Measurements from ENCODE around the gene APOBEC3A.
"Not testable (repeated sequence)": the region's sequence is repeated elsewhere in the genome, so short reads cannot be mapped to it uniquely, and the experiment has no call there.

The APOBEC3A gene

DNA sequence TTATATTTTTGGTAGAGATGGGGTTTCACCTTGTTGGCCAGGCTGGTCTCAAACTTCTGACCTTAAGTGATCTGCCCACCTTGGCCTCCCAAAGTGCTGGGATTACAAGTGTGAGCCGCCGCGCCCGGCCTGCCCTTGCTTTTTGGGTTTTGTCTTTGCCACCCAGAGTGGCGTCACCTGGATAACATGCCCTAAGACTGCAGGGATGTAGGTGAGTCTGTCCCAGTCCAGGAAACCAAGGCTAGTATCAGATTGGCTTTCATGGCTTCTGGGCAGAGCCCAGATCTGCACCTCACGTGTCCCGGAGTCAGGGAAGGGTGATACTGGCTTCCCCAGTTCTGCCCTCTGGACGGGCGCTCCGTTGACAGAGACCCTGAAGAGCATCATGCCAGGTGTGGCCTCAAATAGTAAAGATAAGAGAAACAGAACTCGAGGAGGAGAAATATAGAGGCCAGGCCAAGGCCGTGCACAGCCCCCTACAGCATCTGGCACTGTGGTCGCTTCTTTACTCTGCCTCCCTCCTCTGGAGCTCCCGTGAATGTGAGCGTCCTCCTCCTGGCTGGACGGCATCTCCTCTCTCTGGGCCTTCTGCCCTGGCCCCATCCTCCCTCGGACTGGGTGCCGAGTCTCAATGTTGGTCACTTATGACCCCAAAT lies 16.9 kb downstream of the APOBEC3A start:
- TF ChIP-seq ESRRG (CRISPR knock-in tag; IDR thresholded peaks at IDR 0.05) (no peak), ZNF565 (CRISPR knock-in tag; conservative IDR thresholded peaks at IDR 0.05; ENCODE audit: low read depth) (no peak), CSDC2 (CRISPR knock-in tag; IDR thresholded peaks at IDR 0.05) (no peak), ZC3H10 (CRISPR knock-in tag; IDR thresholded peaks at IDR 0.05) (no peak), ZFP30 (CRISPR knock-in tag; IDR thresholded peaks at IDR 0.05) (no peak), OSR1 (CRISPR knock-in tag; IDR thresholded peaks at IDR 0.05) (no peak), ARNTL (CRISPR knock-in tag; IDR thresholded peaks at IDR 0.05; ENCODE audit: borderline replicate concordance, low read depth) (no peak), ISL1 (CRISPR knock-in tag; IDR thresholded peaks at IDR 0.05) (no peak), PPARA (CRISPR knock-in tag; IDR thresholded peaks at IDR 0.05; ENCODE audit: borderline replicate concordance) (no peak), TOX (CRISPR knock-in tag; IDR thresholded peaks at IDR 0.05; ENCODE audit: borderline replicate concordance) (no peak), TCF4 (CRISPR knock-in tag; IDR thresholded peaks at IDR 0.05; ENCODE audit: borderline replicate concordance) (no peak), SNAI2 (CRISPR knock-in tag; IDR thresholded peaks at IDR 0.05) (no peak), GLIS3 (CRISPR knock-in tag; IDR thresholded peaks at IDR 0.05) (no peak), BACH2 (CRISPR knock-in tag; IDR thresholded peaks at IDR 0.05; ENCODE audit: borderline replicate concordance) (no peak)
- TF ChIP-seq, protein P1, sequence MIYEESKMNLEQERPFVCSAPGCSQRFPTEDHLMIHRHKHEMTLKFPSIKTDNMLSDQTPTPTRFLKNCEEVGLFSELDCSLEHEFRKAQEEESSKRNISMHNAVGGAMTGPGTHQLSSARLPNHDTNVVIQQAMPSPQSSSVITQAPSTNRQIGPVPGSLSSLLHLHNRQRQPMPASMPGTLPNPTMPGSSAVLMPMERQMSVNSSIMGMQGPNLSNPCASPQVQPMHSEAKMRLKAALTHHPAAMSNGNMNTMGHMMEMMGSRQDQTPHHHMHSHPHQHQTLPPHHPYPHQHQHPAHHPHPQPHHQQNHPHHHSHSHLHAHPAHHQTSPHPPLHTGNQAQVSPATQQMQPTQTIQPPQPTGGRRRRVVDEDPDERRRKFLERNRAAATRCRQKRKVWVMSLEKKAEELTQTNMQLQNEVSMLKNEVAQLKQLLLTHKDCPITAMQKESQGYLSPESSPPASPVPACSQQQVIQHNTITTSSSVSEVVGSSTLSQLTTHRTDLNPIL (CRISPR knock-in tag; IDR thresholded peaks at IDR 0.05; ENCODE audit: low read depth) = no peak
- TF ChIP-seq, protein P2, sequence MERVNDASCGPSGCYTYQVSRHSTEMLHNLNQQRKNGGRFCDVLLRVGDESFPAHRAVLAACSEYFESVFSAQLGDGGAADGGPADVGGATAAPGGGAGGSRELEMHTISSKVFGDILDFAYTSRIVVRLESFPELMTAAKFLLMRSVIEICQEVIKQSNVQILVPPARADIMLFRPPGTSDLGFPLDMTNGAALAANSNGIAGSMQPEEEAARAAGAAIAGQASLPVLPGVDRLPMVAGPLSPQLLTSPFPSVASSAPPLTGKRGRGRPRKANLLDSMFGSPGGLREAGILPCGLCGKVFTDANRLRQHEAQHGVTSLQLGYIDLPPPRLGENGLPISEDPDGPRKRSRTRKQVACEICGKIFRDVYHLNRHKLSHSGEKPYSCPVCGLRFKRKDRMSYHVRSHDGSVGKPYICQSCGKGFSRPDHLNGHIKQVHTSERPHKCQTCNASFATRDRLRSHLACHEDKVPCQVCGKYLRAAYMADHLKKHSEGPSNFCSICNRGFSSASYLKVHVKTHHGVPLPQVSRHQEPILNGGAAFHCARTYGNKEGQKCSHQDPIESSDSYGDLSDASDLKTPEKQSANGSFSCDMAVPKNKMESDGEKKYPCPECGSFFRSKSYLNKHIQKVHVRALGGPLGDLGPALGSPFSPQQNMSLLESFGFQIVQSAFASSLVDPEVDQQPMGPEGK (CRISPR knock-in tag; IDR thresholded peaks at IDR 0.05; ENCODE audit: borderline replicate concordance) = no peak
- TF ChIP-seq, protein P3, sequence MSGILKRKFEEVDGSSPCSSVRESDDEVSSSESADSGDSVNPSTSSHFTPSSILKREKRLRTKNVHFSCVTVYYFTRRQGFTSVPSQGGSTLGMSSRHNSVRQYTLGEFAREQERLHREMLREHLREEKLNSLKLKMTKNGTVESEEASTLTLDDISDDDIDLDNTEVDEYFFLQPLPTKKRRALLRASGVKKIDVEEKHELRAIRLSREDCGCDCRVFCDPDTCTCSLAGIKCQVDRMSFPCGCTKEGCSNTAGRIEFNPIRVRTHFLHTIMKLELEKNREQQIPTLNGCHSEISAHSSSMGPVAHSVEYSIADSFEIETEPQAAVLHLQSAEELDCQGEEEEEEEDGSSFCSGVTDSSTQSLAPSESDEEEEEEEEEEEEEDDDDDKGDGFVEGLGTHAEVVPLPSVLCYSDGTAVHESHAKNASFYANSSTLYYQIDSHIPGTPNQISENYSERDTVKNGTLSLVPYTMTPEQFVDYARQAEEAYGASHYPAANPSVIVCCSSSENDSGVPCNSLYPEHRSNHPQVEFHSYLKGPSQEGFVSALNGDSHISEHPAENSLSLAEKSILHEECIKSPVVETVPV (CRISPR knock-in tag; IDR thresholded peaks at IDR 0.05) = no peak
- TF ChIP-seq, protein P4, sequence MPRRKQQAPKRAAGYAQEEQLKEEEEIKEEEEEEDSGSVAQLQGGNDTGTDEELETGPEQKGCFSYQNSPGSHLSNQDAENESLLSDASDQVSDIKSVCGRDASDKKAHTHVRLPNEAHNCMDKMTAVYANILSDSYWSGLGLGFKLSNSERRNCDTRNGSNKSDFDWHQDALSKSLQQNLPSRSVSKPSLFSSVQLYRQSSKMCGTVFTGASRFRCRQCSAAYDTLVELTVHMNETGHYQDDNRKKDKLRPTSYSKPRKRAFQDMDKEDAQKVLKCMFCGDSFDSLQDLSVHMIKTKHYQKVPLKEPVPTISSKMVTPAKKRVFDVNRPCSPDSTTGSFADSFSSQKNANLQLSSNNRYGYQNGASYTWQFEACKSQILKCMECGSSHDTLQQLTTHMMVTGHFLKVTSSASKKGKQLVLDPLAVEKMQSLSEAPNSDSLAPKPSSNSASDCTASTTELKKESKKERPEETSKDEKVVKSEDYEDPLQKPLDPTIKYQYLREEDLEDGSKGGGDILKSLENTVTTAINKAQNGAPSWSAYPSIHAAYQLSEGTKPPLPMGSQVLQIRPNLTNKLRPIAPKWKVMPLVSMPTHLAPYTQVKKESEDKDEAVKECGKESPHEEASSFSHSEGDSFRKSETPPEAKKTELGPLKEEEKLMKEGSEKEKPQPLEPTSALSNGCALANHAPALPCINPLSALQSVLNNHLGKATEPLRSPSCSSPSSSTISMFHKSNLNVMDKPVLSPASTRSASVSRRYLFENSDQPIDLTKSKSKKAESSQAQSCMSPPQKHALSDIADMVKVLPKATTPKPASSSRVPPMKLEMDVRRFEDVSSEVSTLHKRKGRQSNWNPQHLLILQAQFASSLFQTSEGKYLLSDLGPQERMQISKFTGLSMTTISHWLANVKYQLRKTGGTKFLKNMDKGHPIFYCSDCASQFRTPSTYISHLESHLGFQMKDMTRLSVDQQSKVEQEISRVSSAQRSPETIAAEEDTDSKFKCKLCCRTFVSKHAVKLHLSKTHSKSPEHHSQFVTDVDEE (CRISPR knock-in tag; IDR thresholded peaks at IDR 0.05) = no peak
- TF ChIP-seq, protein P5, sequence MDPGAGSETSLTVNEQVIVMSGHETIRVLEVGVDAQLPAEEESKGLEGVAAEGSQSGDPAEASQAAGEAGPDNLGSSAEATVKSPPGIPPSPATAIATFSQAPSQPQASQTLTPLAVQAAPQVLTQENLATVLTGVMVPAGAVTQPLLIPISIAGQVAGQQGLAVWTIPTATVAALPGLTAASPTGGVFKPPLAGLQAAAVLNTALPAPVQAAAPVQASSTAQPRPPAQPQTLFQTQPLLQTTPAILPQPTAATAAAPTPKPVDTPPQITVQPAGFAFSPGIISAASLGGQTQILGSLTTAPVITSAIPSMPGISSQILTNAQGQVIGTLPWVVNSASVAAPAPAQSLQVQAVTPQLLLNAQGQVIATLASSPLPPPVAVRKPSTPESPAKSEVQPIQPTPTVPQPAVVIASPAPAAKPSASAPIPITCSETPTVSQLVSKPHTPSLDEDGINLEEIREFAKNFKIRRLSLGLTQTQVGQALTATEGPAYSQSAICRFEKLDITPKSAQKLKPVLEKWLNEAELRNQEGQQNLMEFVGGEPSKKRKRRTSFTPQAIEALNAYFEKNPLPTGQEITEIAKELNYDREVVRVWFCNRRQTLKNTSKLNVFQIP (CRISPR knock-in tag; IDR thresholded peaks at IDR 0.05; ENCODE audit: borderline replicate concordance, low read depth) = no peak
- ATAC-seq = no peak

DNA sequence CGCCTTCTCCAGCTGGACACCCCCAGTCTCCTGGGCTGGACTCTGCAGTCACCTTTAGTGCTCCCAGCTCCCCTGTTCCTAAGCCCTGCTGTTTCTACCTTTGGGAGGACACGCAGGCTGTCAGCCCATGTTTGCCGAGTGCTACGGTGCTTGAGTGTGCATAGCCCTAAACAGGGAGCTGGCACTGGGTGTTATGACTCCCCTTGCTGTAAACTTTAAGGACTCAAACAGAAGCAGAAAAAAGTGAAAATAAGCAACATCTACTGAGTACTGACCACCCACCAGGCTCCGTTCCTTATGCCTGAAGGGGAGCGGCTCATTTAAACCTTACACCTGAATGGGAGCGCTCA lies 17.4 kb downstream of the APOBEC3A start:
- TF ChIP-seq, protein P1 (CRISPR knock-in tag; IDR thresholded peaks at IDR 0.05; ENCODE audit: low read depth) = no peak
- no peak for TF ChIP-seq RARB (CRISPR knock-in tag; IDR thresholded peaks at IDR 0.05)
- TF ChIP-seq ZNF565 (CRISPR knock-in tag; conservative IDR thresholded peaks at IDR 0.05; ENCODE audit: low read depth) = no peak
- TF ChIP-seq, protein P4 (CRISPR knock-in tag; IDR thresholded peaks at IDR 0.05) = no peak
- ATAC-seq = no peak

DNA sequence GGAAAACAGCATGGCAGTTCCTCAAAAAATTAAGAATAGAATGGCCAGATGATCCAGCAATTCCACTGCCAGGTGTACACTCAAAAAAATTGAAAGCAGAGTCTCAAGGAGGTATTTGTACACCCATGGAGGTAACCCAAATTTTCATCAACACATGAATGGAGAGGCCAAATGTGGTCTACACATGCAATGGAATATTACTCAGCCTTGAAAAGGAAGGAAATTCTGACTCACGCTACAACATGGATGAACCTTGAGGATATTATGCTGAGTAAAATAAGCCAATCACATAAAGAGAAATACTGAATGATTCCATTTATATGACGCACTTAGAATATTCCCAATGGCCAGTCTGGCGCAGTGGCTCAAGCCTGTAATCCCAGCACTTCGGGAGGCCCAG lies 19.9 kb downstream of the APOBEC3A start:
- ATAC-seq = not testable (repeated sequence)

DNA sequence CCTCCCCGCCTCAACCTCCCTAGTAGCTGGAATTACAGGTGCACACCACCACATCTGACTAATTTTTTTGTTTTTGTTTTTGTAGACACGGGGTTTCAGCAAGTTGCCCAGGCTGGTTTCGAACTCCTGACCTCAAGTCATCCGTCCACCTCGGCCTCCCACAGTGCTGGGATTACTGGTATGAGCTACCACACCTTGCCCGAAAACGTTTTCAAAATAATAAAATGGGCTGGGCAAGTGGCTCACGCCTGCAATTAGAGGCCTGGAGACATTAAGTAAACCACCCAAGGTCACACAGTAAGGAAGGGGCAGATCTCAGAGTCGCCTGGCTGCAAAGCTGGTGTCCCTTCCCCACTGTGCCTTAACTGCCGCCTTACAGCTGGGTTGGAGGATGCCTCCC lies 23.2 kb downstream of the APOBEC3A start:
- not testable (repeated sequence) for ATAC-seq

Data from SK-N-SH treated with all-trans-retinoic acid at 6 μM for 48 hours (cell line).